Fibroblast of villous mesenchyme (primary cell): Measurements from ENCODE around the gene LCN6. TPM values are rescaled to one million over a fixed set of nuclear protein-coding genes. Genes with fewer than 3 reads are reported as not detected.
"Not testable (repeated sequence)": the region's sequence is repeated elsewhere in the genome, so short reads cannot be mapped to it uniquely, and the experiment has no call there.

Experiments
- DNase-seq: peaks from one replicate; pipeline ENCODE4 v3.0.0-alpha.2; 2010; ENCODE audit warnings: low read depth
- H3K4me3 ChIP-seq: 2 replicates; pipeline ENCODE4 v1.5.1; 2011; ENCODE audit warnings: low read depth, mild to moderate bottlenecking, low read length
- total RNA-seq: library from RNA; depleted of rRNA; stranded (reverse); fragments of >200 nt; gene quantifications from 2 replicates; pipeline ENCODE4 v1.2.3, GENCODE V29; 2012
- TF ChIP-seq, protein P1 (sequence below): IDR thresholded peaks from 2 replicates; pipeline ENCODE4 v1.5.1; 2012; ENCODE audit warnings: low read depth, mild to moderate bottlenecking, low read length; ENCODE audit not compliant: insufficient read depth

LCN6 gene
- total RNA-seq, 1 donor: not detected

DNA sequence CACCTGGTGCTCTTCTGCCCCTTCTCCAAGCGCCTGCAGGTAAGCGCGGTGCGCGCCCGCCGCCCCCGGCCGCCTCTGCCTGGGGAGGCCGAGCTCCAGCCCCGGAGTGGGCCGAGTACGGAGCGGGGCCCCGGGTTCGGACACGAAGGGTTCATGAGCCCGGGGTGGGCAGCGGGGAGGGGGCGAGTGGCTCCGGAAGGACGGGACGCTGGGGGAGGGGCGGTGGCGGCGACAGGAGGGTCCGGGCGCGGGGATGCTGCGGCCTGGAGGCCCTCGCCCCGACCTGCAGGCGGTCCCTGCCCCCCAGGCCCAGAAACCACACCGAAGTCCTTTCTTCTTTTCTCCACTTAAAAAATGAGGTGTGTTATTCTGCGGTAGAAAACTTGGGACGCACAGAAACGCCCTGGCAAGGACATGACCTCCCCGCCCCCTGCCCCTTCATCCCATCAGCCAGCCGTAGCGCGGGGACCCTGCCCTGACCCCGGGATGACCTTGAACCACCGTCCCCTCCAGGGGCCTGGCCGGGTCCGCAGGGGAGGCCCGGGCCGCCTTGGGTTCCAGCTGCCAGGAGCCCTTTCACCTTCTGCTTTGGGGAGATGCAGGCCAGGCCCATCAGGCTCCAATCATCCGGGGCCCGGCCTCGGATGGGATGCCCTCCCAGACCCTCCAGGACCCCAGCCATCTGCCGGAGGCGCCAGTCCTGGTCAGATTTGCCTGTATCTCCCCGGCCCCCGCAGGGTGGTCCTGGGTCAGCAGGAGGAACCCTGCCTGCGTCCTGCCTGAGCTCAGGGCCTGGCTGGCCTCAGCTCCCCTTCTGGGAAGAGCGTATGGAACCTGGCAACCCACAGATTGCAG lies 35.4 kb downstream of the LCN6 start:
- no peak for DNase-seq
- TF ChIP-seq, protein P1, sequence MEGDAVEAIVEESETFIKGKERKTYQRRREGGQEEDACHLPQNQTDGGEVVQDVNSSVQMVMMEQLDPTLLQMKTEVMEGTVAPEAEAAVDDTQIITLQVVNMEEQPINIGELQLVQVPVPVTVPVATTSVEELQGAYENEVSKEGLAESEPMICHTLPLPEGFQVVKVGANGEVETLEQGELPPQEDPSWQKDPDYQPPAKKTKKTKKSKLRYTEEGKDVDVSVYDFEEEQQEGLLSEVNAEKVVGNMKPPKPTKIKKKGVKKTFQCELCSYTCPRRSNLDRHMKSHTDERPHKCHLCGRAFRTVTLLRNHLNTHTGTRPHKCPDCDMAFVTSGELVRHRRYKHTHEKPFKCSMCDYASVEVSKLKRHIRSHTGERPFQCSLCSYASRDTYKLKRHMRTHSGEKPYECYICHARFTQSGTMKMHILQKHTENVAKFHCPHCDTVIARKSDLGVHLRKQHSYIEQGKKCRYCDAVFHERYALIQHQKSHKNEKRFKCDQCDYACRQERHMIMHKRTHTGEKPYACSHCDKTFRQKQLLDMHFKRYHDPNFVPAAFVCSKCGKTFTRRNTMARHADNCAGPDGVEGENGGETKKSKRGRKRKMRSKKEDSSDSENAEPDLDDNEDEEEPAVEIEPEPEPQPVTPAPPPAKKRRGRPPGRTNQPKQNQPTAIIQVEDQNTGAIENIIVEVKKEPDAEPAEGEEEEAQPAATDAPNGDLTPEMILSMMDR: no peak
- peak overlapping the region; percentile 35 for H3K4me3 ChIP-seq

GRCh38 chr9:136711751-136712689 lies 36.3 kb downstream of the LCN6 start, which contains the start of gene DIPK1B:
DIPK1B (plus strand) TSS chr9:136712572; CDS start chr9:136712666, 94 bp downstream.
- TF ChIP-seq, protein P1: no peak
- no peak for DNase-seq
- H3K4me3 ChIP-seq: peak within 1 kb of the TSS; percentile 41

GRCh38 chr9:136711219-136711648 lies 37.1 kb downstream of the LCN6 start:
- not testable (repeated sequence) for H3K4me3 ChIP-seq
- peak; percentile 74 for DNase-seq

- TF ChIP-seq, protein P1: no peak
- DNase-seq: no peak
- H3K4me3 ChIP-seq: no peak overlapping the region
These were observed 37.8 kb downstream of the LCN6 start for GRCh38 chr9:136710543-136710942.

DNA sequence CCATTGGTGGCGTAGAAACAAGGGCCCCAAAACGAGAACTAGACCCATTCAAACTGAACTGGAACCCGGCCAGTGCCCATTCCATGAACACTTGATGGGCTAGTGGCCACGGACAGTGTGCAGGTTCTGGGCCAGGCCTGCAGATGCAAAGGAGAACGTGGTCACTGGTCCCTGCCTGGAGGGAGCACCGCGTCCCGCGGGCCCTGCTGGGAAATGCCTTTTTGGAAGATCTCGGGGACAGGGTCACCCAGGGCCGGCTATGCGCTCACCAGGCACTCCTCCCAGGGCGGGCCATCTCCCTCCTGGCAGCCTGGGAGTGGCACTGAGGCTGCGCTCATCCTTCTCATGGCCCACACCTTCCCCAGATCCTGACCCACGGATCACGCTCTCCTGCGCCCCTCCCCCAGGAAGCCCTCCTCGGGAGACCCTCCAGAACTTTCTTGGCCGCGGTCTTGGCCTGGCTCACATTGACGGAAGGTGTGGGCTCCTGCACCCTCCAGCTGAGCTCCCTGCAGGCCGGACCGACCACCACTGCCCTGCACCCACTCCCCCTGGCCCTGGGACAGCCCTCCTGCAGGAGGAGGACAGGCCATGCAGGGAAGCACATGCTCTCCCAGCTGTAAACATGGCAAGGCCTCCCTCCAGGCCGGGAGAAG lies 38.7 kb downstream of the LCN6 start:
- TF ChIP-seq, protein P1: no peak
- DNase-seq: no peak
- H3K4me3 ChIP-seq: no peak overlapping the region

DNA sequence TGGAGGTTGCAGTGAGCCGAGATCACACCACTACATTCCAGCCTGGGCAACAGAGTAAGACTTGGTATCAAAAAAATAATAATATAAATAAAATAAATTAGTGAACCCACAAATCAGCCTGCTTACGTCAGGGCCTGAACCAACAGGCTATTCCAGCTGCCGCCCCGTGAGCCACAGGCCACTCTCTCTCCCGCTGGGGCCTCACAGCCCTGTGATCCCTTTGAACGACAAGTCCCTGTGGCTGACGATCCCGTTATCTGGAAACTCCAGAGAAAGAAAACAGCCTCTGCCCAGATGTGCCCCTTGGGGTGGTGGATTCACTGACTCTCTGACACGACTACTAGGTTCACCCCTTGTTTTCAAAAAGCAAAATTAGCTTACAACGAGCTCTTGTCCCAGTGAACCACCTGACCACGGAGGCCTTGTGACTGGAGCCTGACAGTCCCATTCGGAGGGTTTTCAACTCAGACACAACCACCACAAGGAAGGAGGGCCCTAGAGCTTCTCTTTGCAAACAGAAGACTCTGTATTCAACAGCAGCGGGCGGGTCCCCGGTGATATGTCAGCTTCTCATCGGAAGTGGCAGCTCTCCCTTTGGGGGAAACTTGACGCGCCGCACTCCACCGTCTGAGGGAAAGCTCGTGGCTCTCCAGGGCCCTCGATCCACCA lies 40.3 kb downstream of the LCN6 start:
- no peak for DNase-seq
- no peak overlapping the region for H3K4me3 ChIP-seq
- TF ChIP-seq, protein P1: no peak
